ENCODE measurements around the gene PSPC1.

PSPC1 gene

DNA sequence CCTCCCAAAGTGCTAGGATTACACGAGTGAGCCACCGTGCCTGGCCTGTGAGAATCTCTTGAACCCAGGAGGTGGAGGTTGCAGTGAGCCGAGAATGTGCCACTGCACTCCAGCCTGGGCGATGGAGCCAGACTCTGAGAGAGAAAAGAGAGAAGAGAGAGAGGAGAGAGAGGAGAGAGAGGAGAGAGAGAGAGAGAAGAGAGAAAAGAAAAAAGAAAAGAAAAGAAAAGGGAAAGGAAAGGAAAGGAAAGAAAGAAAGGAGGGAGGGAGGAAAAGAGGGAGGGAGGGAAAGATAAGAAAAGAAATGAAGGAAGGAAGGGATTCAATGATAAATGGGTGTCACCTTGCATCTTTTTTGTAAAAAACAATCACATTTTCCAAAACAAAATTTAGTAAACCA, 23.0 kb upstream of the PSPC1 start:
- Histone ChIP-seq H3K79me2 (ENCODE audit: control insufficient read depth, low read length) (no peaks in the 10 kb centered on the region), H3K9me2 (replicated peaks; ENCODE audit: control insufficient read depth, low read length) (no peaks in the 10 kb centered on the region), H3K27ac (ENCODE audit: low read depth, low read length) (no peak overlapping the region), H3K27me3 (ENCODE audit: control insufficient read depth, low read length) (no peaks in the 10 kb centered on the region), H3K9me3 (ENCODE audit: control insufficient read depth, insufficient read depth, low read length) (no peaks in the 10 kb centered on the region), H4K20me1 (ENCODE audit: control insufficient read depth, insufficient read depth, low read depth, low read length) (no peaks in the 10 kb centered on the region), H3F3A (ENCODE audit: control insufficient read depth, insufficient read depth) (no peaks in the 10 kb centered on the region), H3K4me1 (ENCODE audit: control insufficient read depth, low read length) (no peaks in the 10 kb centered on the region), H3K4me2 (ENCODE audit: low read length) (no peak overlapping the region), H3K36me3 (ENCODE audit: control insufficient read depth, low read length) (no peaks in the 10 kb centered on the region), H3K4me3 (ENCODE audit: low read length) (no peak overlapping the region)
- no peak for TF ChIP-seq EZH2phosphoT487 (IDR thresholded peaks at IDR 0.05; ENCODE audit: borderline replicate concordance, low read length)
- TF ChIP-seq, protein P1, sequence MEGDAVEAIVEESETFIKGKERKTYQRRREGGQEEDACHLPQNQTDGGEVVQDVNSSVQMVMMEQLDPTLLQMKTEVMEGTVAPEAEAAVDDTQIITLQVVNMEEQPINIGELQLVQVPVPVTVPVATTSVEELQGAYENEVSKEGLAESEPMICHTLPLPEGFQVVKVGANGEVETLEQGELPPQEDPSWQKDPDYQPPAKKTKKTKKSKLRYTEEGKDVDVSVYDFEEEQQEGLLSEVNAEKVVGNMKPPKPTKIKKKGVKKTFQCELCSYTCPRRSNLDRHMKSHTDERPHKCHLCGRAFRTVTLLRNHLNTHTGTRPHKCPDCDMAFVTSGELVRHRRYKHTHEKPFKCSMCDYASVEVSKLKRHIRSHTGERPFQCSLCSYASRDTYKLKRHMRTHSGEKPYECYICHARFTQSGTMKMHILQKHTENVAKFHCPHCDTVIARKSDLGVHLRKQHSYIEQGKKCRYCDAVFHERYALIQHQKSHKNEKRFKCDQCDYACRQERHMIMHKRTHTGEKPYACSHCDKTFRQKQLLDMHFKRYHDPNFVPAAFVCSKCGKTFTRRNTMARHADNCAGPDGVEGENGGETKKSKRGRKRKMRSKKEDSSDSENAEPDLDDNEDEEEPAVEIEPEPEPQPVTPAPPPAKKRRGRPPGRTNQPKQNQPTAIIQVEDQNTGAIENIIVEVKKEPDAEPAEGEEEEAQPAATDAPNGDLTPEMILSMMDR (IDR thresholded peaks at IDR 0.05; ENCODE audit: low read depth, low read length, poor library complexity, severe bottlenecking), result no peak

- H3K4me2 ChIP-seq (ENCODE audit: low read length), result no peak overlapping the region
- no peak for TF ChIP-seq EZH2phosphoT487 (IDR thresholded peaks at IDR 0.05; ENCODE audit: borderline replicate concordance, low read length)
- TF ChIP-seq, protein P1 (IDR thresholded peaks at IDR 0.05; ENCODE audit: low read depth, low read length, poor library complexity, severe bottlenecking), result no peak
- H3K36me3 ChIP-seq (ENCODE audit: control insufficient read depth, low read length), result no peaks in the 10 kb centered on the region
- H3F3A ChIP-seq (ENCODE audit: control insufficient read depth, insufficient read depth), result no peaks in the 10 kb centered on the region
- H3K9me2 ChIP-seq (replicated peaks; ENCODE audit: control insufficient read depth, low read length), result no peaks in the 10 kb centered on the region
- no peak overlapping the region for H3K27ac ChIP-seq (ENCODE audit: low read depth, low read length)
- no peaks in the 10 kb centered on the region for H3K27me3 ChIP-seq (ENCODE audit: control insufficient read depth, low read length)
- no peaks in the 10 kb centered on the region for H3K79me2 ChIP-seq (ENCODE audit: control insufficient read depth, low read length)
- no peaks in the 10 kb centered on the region for H3K9me3 ChIP-seq (ENCODE audit: control insufficient read depth, insufficient read depth, low read length)
- no peak overlapping the region for H3K4me3 ChIP-seq (ENCODE audit: low read length)
- no peaks in the 10 kb centered on the region for H3K4me1 ChIP-seq (ENCODE audit: control insufficient read depth, low read length)
- no peaks in the 10 kb centered on the region for H4K20me1 ChIP-seq (ENCODE audit: control insufficient read depth, insufficient read depth, low read depth, low read length)
Observed at GRCh38 chr13:19795956-19796355, 13.2 kb upstream of the PSPC1 start.

- Histone ChIP-seq H3F3A (ENCODE audit: control insufficient read depth, insufficient read depth) (no peaks in the 10 kb centered on the region), H3K9me3 (ENCODE audit: control insufficient read depth, insufficient read depth, low read length) (no peaks in the 10 kb centered on the region), H3K27ac (ENCODE audit: low read depth, low read length) (no peak overlapping the region), H3K4me2 (ENCODE audit: low read length) (no peak overlapping the region), H4K20me1 (ENCODE audit: control insufficient read depth, insufficient read depth, low read depth, low read length) (no peaks in the 10 kb centered on the region), H3K9me2 (replicated peaks; ENCODE audit: control insufficient read depth, low read length) (no peaks in the 10 kb centered on the region), H3K79me2 (ENCODE audit: control insufficient read depth, low read length) (no peaks in the 10 kb centered on the region), H3K4me3 (ENCODE audit: low read length) (no peak overlapping the region), H3K4me1 (ENCODE audit: control insufficient read depth, low read length) (no peaks in the 10 kb centered on the region), H3K36me3 (ENCODE audit: control insufficient read depth, low read length) (no peaks in the 10 kb centered on the region), H3K27me3 (ENCODE audit: control insufficient read depth, low read length) (no peaks in the 10 kb centered on the region)
- TF ChIP-seq, protein P1 (IDR thresholded peaks at IDR 0.05; ENCODE audit: low read depth, low read length, poor library complexity, severe bottlenecking), result no peak
- TF ChIP-seq EZH2phosphoT487 (IDR thresholded peaks at IDR 0.05; ENCODE audit: borderline replicate concordance, low read length), result no peak
Observed at GRCh38 chr13:19794631-19795030, 11.9 kb upstream of the PSPC1 start.

Data from DOHH2 (cell line).